Measurements from ENCODE around the gene TMEM119.
"Not testable (repeated sequence)": the region's sequence is repeated elsewhere in the genome, so short reads cannot be mapped to it uniquely, and the experiment has no call there.

The TMEM119 gene

GRCh38 chr12:108564724-108565123 lies 33.2 kb downstream of the TMEM119 start:
- DNase-seq (ENCODE audit: low spot score) = no peak

- DNase-seq (ENCODE audit: low spot score) = no peak
Observed at GRCh38 chr12:108563804-108564151, 34.1 kb downstream of the TMEM119 start.

GRCh38 chr12:108563136-108563803 lies 34.6 kb downstream of the TMEM119 start:
- DNase-seq (ENCODE audit: low spot score) = peak; percentile 92

GRCh38 chr12:108562348-108563135 lies 35.3 kb downstream of the TMEM119 start, which contains the start of gene ISCU:
ISCU (plus strand) TSS chr12:108562596; CDS start chr12:108562623, 27 bp downstream.
- DNase-seq (ENCODE audit: low spot score) = peak; percentile 99

GRCh38 chr12:108561852-108562347 lies 36.0 kb downstream of the TMEM119 start:
- DNase-seq (ENCODE audit: low spot score) = no peak

- DNase-seq (ENCODE audit: low spot score) = peak; percentile 88
Observed at GRCh38 chr12:108560752-108561719, 36.8 kb downstream of the TMEM119 start, which contains the start of gene SART3. SART3 (minus strand) TSS chr12:108561173; CDS start chr12:108561154, 19 bp downstream.

GRCh38 chr12:108560321-108560721 lies 37.6 kb downstream of the TMEM119 start:
- DNase-seq (ENCODE audit: low spot score) = peak; percentile 35

- no peak for DNase-seq (ENCODE audit: low spot score)
Observed at GRCh38 chr12:108559748-108560147, 38.1 kb downstream of the TMEM119 start.

- no peak for DNase-seq (ENCODE audit: low spot score)
Observed at GRCh38 chr12:108559007-108559655, 38.8 kb downstream of the TMEM119 start.

GRCh38 chr12:108555383-108555782 lies 42.5 kb downstream of the TMEM119 start:
- not testable (repeated sequence) for DNase-seq (ENCODE audit: low spot score)

GRCh38 chr12:108553799-108554198 lies 44.1 kb downstream of the TMEM119 start:
- no peak for DNase-seq (ENCODE audit: low spot score)

GRCh38 chr12:108551535-108551934 lies 46.3 kb downstream of the TMEM119 start:
- DNase-seq (ENCODE audit: low spot score) = peak; percentile 36

GRCh38 chr12:108548954-108549521 lies 48.8 kb downstream of the TMEM119 start:
- no peak for DNase-seq (ENCODE audit: low spot score)

GRCh38 chr12:108547686-108548085 lies 50.2 kb downstream of the TMEM119 start:
- no peak for DNase-seq (ENCODE audit: low spot score)

GRCh38 chr12:108543652-108544051 lies 54.2 kb downstream of the TMEM119 start:
- no peak for DNase-seq (ENCODE audit: low spot score)

GRCh38 chr12:108542320-108542719 lies 55.6 kb downstream of the TMEM119 start:
- DNase-seq (ENCODE audit: low spot score) = no peak

Measured in GM03348 (cell line).